Astrocyte (in vitro differentiated cells and primary cell): Measurements from ENCODE around the gene VAT1L.

Experiments
- EZH2 ChIP-seq: IDR thresholded peaks from 2 replicates; pipeline ENCODE4 v1.6.1; 2012; ENCODE audit warnings: mild to moderate bottlenecking, low read length, inconsistent platforms; ENCODE audit not compliant: insufficient read depth
- TF ChIP-seq, protein P1 (sequence below): IDR thresholded peaks from 2 replicates; pipeline ENCODE4 v1.5.1; 2011; ENCODE audit warnings: low read depth, mild to moderate bottlenecking, inconsistent platforms, low read length, moderate library complexity; ENCODE audit not compliant: insufficient read depth

DNA sequence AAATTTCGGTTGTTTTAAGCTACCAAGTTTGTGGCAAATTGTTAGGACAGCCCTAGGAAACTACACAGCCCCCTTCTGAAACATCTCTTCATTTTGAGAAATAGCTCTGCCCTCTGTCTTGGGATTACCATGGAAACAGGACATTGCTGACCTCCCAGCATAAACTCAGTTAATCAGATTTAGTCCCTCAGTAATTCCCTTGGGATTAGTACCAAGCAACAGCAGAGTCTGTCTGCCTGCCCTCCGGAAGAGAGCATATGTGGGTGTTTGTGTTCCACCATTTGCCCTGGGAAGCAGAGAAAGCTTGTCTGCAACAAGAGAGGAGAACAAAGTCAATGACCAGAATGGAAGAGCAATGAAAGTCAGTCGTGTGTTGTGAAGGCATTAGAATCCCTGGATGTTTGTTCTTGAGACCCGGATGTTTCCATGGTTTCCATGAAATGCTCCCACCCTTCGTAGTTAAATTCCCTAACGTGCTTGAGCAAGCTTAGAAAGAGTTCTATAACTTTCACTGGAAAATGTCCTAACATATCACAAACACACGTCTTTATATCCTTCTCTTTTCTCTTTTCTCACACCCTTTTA lies 39.9 kb upstream of the VAT1L start:
- no peak for TF ChIP-seq EZH2
- TF ChIP-seq, protein P1, sequence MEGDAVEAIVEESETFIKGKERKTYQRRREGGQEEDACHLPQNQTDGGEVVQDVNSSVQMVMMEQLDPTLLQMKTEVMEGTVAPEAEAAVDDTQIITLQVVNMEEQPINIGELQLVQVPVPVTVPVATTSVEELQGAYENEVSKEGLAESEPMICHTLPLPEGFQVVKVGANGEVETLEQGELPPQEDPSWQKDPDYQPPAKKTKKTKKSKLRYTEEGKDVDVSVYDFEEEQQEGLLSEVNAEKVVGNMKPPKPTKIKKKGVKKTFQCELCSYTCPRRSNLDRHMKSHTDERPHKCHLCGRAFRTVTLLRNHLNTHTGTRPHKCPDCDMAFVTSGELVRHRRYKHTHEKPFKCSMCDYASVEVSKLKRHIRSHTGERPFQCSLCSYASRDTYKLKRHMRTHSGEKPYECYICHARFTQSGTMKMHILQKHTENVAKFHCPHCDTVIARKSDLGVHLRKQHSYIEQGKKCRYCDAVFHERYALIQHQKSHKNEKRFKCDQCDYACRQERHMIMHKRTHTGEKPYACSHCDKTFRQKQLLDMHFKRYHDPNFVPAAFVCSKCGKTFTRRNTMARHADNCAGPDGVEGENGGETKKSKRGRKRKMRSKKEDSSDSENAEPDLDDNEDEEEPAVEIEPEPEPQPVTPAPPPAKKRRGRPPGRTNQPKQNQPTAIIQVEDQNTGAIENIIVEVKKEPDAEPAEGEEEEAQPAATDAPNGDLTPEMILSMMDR: no peak
